GM12801 (cell line): ENCODE data around the gene IRX2.

Experiments
- TF ChIP-seq, protein P1 (sequence below): IDR thresholded peaks from one replicate; pipeline ENCODE4 v1.5.1; 2011; ENCODE audit warnings: control low read depth; ENCODE audit not compliant: insufficient read length; ENCODE audit errors: extremely low read depth

The IRX2 gene

DNA sequence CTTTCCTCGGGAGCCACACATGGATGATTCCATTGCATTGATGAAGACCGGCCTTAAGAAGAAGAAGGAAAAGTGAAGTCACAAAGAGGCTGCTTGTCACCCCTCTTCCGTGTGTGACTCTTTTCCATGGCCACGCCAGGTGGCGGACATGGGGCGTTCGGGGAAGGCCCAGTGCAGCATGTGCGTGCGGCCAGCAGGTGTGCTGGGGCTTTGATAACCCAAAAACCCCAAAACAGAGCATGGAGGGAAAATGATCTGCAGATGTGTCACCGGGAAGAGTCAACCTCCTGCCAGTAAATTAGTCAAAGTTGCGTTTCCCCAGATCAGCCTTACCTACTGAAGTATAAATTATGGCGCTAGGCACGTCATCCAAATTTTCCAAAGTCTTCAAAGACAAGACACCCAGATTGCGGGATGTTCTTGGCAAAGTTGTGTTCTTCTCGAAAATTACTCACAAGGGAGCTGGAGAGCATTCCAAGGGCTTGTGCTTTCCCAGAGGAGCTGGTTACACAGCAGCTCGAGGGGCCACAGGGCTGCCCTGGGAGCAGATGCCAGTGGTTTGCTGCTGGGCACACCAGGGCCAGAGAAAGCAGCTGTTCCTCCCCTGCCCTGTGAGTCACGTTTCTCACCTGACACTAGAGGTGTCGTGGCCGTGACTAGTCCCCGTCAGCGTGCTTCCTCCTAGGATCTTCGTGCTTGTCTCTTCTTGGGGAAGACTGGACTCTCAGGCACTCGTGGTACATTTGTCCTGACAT, 53.9 kb downstream of the IRX2 start:
- TF ChIP-seq, protein P1, sequence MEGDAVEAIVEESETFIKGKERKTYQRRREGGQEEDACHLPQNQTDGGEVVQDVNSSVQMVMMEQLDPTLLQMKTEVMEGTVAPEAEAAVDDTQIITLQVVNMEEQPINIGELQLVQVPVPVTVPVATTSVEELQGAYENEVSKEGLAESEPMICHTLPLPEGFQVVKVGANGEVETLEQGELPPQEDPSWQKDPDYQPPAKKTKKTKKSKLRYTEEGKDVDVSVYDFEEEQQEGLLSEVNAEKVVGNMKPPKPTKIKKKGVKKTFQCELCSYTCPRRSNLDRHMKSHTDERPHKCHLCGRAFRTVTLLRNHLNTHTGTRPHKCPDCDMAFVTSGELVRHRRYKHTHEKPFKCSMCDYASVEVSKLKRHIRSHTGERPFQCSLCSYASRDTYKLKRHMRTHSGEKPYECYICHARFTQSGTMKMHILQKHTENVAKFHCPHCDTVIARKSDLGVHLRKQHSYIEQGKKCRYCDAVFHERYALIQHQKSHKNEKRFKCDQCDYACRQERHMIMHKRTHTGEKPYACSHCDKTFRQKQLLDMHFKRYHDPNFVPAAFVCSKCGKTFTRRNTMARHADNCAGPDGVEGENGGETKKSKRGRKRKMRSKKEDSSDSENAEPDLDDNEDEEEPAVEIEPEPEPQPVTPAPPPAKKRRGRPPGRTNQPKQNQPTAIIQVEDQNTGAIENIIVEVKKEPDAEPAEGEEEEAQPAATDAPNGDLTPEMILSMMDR, result no peak

DNA sequence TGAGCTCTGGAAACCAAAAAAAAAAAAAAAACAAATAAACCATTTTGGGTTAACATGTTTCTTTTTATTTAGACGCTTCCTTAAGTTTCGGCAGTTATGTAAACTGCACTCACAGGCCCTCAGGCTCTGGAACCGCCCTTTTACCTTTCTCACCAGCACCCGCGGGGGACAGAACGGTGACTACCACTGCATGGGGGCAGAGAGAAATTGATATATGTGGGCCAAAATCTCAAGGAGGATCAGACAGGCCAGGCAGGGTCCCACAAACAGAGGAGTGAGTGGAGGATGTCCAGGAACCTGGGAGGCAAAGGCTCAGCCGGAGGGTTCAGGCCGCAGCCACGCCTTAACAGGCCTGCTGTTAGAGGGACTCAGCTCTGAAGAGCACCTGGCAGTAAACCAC, 54.4 kb downstream of the IRX2 start:
- TF ChIP-seq, protein P1, result no peak
